HG02885 (cell line): ENCODE results near the gene FILIP1L.

Source experiments
- ATAC-seq: cut with Tn5 transposase; IDR thresholded peaks from one replicate; pipeline ENCODE4 v1.9.1; 2021; ENCODE audit warnings: mild to moderate bottlenecking; ENCODE audit not compliant: unreplicated experiment, poor library complexity

Gene FILIP1L

DNA sequence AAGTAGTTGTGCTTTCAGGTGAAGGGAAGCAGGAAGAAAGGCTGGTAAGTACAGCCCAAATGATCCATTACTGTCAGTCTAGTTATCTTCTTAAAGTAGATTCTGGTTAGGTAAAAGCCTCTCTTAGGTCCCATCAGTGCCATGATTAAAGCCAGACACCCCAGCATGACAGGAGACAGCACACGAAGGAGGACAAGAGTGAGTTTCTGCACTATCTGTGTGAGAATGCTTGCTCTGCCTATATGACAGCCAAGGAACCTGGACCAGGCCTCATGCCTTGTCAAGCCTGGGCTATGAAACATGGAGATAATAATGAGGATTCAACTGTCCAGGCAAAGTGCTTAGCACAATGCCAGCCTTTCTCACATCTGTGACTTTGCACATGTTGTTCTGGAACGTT, 13.5 kb upstream of the FILIP1L start:
- ATAC-seq = no peak

DNA sequence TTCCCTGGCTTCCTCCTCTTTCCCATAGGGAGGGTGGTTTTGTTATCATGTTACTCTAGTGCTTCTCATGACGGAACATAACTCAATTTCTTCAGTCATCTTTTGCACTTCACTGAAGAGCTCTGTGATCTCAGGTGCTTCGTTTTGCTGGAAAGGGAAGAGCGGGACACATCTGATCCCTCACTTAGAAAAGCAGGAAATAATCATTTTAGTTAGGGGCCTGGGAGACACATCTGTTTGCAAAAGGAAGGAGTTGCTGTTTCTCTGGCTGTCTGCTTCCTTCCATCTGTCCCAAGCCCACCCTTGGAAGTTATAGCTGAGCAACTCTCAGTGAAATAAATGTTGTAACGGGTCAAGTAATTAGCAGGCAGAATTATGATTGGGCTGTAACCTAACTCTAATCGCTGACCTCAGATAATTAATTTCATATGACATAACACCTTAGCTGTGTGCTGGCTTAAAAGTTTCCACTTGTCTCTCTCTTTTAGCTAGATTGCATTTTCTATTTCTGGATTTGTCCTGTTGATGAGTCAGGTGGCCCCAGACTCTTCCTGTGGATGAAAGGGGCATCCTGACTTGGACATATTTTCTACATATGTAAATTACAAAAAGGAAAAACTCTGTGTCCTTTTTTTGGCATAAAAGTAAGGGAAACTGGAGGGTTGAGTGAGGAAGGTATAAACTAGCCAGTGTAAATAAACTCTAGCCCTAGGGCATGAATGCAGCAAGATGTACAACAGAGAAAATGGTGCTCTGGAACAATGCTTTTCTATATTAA, 11.0 kb upstream of the FILIP1L start:
- ATAC-seq = no peak

DNA sequence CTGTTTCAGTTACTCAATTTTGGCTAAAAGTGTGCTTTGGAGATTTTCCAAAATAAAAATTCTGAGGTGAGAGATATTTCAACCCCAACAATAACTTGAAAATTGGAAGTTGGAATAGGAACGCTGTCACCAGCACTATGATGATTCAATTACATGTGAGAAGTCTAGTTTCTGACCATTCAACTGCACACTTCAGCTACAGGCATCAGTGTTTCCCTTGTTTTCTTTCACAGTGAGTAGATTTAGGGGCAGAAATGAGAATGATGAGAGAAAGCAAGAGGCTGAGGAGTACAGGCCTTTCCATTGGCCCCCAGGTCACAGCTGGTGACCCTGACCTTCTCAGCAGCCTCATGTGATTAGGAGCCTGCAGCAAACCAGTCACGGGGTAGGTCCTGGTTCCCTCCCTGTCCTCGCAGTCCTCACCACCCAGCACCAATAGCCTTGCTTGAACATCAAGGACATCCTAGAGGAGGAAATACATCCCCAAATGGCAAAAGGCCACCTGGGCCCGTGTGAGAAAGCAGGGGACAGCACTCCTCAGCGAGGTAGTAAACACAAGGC, 10.0 kb upstream of the FILIP1L start:
- ATAC-seq = no peak

DNA sequence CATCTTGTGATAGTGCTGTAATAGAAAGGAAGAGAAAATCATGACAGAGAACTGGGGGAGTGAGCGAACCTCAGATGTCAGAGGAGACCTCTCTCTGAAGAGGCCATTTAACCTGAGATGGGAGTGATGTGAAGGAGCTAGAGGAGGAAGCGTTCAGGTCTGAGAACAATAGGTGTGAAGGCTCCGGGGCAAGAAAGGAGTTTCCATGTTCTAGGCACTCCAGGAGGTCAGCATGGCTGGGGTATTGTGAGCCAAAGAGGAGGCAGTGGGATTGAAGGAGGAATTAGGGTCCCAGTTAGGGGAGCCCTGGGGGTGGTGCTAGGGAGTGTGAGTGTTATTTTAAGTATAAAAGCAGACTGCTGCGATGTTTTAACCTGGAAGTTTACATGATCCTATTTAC, 8.8 kb upstream of the FILIP1L start:
- no peak for ATAC-seq

DNA sequence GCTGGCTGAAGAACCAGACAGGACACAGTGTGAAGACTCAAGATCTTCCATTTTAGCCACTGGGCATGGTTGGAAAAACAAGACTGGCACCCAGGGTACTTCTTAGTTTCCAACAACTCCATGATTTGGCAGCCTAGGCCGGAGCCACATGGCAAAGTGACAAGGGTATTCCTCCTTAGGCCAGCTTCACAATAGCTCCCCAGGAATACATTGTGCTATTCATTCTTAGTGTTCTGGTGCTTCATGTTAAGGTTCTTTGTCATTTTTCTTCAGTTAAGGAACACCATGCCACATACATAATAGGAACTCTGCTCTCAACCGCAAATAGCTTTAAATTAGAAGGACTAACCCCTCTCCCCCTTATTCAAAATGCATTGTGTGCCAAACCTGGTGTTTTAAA, 8.0 kb upstream of the FILIP1L start:
- no peak for ATAC-seq

DNA sequence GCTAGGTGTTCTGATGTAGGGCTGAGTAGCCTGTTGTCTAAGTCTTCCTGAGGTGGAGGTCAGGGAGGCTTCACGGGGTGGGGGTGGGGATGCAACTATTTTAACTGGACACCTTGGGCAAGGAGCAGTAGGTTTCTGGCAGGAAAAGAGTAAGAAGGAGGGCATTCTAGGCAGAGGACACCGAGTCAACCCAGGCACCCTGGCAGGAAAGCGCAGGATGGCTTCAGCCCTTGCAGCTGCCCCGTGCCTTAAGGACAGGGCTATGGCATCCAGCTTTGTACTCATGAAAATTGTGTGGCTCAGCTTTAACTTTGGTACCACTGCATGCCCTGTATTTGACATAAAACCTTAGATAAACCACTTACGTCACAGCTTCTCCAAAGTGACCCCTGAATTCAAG, 6.4 kb upstream of the FILIP1L start:
- ATAC-seq = no peak

DNA sequence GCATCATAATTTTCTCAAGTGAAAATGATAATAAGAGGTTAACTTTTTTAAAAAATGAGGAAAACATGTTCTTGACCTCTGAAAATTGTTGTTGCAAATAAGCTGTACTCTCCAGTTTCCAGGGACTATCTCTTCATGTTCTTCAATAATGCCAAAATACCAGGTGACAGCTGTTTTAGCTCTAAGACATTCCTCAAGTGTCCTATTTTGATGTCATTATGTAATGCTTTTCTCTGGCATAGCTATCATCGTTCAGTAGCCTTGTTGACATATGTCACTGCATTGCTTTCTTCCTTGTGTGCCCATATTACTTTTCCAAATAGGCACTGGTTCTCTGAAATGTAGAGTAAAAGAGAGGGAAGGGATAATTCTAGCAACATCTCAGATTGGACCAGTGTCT, 5.7 kb upstream of the FILIP1L start:
- ATAC-seq = no peak

DNA sequence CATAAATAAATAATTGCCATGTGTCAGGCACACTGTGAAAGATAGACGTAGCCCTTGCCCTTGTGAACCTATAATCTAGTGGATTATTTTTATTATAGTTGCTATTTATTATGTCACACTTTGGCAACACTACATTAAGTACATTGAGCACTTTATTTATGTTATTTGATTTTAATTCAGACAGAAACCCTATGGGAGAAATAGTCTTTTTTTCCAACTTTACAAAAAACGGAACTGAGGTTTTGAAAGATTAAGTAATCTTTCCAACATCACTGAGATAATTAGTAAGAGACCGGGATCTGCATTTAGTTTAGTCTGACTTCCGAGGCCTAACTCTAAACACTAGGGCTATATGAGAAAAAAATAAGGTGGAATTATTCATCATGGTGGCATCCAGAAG, 2.8 kb upstream of the FILIP1L start:
- no peak for ATAC-seq

DNA sequence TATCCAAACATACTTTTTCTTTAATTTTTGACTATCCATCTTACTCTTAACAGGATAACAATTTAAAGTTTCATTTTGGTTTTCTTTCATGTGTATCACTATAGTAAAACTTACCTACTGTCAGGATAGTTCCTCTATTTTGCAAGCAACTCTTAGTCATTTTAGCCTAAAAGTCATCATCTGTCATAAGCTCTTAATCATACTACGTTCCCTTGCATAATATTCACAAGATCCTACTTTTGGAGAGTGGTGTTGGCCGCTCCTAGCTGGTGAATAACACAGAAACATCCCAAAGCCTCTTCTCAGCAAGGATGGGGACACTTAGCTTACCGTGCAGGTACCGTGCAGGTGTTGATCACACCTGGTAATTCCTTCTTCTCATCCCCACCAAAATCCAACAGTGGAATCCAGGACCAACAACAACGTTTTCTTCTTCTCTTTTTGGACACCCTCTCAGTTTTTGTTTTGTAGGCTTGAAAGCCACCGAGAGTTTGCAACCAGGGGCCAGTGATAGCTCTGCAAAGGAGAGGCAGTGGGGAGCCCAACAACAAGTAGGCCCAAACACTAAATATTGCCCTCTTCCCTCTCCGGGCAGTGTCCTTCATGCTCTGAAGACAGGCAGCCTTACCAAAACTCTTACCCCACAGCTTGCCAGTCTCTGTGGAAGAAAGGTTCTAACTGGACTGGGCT, 433 bp downstream of the FILIP1L start:
- ATAC-seq = no peak

DNA sequence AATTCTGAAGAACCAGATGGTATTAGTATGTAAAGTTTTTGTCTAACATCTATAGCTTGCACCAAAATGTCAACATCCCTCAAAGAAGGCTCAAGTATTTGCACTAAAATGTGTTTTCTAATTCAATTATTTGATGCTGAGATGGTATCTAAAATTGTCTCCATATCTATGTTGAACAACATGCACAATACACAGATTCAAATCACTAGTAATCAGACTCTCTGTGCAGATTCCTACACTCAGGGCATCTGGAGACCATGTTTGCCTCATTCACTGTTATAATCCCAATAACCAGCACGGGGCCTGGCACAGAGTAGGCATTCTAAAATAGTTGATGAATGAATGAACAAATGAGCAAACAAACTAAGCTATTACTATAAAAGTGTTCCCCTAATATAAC, 2.6 kb downstream of the FILIP1L start:
- ATAC-seq = no peak

DNA sequence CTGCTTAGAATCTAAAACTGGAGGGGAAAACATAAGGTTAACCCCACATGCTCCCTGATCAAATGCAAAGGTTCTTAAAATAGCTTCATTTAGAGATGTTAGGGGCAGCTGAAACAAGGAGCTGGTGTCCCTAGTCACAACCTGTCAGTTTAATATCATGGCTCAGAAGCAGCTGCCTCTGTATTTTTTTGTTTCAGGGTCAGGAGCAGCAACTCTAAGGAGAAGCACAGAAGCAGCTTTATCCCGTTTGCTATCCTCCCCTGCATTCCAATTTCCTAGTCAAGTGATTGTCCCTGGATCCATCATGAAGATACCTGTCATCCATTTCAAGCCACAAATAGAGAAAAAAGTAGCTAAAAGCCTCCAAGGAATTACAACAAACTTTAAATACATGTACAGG, 4.1 kb downstream of the FILIP1L start:
- ATAC-seq = no peak

DNA sequence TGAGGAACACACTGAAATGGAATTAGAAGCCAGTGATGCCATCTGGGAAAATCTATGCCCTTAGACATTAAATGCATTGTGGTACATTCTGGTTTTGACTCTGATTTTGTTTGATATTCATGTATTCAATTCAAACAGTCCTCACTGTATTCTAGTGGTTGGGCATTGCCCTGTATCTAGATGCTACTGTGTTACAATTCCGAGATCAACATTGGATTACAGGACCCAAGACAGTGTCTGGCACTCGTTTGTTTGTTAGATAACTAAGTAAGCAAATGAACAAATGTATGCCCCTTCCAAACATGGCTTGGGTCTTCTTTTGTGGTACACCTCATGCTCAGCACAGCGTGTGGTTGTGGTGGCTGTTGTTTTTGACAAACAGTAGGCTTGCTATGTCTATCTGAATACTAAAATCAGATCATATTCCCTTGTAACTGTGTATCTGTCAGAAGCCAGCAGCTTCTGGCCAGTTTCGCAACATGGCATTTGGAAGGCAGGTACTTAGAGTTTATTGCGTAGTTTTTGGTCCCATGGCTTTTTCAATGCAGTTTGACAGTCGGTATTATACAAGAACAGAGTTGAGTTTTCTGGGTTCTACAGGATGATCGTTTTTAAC, 5.7 kb downstream of the FILIP1L start:
- no peak for ATAC-seq

DNA sequence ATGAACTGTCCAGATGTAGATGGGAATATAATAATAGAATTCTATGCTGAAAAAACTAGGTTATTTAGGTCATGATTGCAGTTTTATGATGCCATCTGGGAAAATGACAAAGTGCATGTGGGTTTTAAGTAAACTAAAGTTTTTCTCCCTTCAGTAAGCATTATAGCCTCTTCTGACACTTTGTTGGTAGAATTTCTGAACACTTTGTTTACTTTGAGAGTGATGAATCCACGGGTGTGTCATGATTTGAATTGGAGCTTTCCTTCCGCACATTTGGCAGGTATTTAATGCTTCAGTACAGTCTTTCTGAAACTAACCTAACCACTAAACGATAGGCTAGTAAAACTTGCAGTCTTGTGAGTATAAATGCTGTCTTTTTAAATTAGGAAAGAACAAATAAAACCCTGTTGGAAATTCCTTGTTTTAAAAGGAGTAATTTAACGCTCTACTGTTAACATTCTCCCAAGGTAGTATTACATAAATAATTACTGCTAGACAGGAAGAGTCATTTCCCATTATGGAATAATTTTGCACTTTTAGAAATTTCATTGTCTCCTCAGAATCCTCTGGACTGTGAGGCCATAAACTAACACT, 7.0 kb downstream of the FILIP1L start:
- ATAC-seq = no peak

DNA sequence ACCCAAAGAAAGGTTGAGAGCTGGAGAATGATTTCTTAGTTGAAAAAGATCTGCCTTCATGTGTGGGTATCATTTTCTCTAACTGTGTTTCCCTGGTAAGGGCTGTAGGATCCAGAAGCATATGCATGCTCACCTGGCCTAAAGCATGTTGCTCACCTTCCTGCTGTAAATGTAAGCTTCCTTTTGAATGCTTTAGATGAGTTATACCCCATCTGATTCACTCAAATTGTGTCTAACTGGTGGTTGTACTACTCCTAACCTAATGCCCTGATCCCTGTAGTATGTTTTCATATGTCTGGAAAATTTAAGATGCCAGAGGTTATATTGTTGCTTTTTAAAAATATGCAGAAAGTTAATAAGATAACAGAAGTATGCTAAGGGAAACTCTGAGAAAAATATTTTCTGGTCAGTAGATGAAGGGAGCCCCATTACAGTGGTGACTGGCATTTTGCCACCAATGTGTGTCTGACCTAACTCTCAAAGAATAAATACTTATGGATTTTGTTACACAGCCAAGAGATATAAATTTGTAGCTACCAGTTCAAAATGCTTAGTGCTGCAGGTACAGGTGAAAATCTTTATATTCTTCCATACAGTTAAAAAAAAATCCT, 7.7 kb downstream of the FILIP1L start:
- ATAC-seq = no peak

DNA sequence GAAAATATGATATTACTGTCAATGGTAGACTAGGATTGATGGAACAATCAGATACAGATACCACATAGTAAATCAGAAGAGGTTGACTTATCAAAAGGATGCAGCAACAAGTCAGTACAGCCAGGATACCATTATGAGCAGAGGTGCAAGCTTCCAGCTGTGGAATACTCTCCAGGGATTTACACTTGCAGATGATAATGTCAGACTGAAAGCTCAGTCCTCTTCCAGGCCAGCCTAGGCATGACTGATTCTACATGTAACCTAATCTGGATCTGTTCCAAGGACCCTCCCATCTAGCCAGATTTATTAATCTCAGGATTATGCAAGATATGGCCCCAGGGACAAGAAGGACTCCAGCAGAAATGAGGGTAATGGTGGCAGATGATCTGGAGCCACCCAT, 8.2 kb downstream of the FILIP1L start:
- no peak for ATAC-seq

DNA sequence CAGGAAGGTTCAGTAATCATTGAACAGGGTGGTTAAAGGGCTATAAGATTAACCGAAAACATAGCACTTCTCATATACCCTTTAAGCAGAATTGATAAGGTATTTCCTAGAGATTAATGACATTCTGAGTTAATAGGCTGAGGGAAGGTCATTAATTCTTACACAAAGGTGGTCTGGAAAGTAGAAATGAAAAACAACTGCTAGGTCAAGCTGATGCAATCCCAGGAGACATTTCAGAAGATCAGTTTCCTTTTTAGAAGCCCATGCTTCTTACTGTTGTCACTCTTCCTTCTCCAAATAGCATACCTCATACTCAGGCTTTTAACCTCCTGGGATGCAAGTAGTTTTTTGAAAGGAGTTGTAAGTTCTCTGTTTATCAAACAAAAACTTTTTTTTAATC, 8.8 kb downstream of the FILIP1L start:
- ATAC-seq = peak; percentile 43

DNA sequence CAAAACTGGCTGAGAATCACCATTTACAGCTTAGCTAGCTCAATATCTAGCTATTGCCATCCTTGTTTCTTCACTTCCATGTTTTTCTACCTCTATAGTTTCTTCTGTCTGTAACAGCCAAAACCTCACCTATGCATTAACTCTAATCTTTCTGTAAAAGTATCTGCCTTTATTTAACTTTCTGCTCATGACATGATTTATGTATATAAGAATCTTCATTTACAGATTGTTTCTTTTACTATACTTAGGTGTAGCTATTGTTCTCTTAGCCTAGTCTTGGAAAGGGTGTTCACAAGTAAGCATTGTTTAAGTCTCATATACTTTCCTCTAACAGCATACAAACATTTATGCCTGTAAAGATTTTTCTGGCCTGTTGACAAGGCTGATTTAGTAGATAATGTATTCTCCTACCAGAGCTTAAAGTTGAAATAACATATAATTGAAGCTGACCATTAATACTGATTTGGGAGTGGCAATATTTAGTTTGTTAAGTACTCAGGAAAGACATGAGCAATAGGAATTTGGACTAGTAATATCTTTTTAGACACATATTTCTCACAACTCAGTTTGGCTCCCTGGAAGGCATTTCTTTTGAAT, 9.4 kb downstream of the FILIP1L start:
- no peak for ATAC-seq

DNA sequence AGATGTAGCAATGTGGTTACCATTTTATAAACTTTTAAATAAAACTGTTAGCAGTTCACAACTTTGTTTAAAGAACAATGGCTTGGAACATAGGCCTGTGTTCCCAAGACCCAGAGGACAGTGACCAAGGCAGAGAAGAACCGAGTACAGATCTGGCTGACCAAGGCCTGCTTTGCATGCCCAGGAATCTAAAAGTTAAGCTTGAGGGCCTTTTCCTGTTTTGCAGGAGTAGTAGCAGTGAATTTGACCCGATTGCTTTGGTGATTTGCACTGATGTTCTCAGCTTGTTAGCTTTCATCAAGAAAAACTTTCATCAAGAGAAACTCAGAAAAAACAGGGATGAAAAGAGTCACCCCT, 9.9 kb downstream of the FILIP1L start:
- ATAC-seq = peak; percentile 35

DNA sequence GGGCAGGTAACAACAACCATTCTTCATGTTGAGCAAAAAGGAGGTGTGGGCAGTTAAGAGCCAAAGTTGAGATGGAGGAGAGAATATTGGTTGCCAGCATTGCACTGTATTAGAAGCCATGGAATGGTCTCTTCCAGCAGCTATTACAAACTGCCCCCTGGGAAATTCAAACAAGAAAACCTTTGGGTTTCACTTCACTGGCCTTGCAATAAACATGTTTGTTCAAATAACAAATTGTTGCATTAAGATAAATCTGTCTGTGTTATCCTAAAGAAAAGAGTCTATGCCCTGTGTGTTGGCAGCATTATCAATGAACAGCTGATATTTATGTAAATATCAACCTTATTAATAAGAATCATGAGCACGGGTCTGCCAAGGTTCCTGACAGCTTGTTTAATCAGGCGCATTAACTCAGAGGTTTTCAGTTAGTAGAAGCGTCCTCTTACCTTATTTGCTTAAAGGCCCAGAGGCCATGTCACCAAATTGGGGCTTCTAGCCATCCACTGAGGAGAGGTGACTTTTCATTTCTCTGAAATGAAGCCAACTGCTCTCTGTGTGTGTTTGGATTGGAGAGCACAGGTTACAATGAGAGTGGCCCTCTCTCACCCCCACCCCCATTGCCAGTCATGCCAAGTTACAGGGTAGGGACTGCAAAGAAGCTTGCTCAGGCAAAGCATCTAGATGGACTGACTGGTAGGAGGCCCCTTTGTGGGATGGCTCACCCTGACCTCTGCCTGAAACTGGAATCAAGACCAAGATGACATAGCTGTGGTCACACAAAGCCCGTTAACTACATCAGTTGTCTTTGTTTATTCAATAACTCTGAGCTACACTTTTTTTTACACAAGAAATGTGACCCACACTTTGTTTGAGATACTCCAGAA, 10.5 kb downstream of the FILIP1L start:
- ATAC-seq = peak; percentile 87
